Measurements from ENCODE around the gene LRRTM4. TPM values are rescaled to one million over a fixed set of nuclear protein-coding genes. Genes with fewer than 3 reads are reported as not detected.

Gene LRRTM4
- polyA plus RNA-seq, 1 of the 3 experiments (the other 2 are of a cell fraction), result 0.10 TPM

- Histone ChIP-seq H4K20me1 (ENCODE audit: insufficient read depth) (no peaks in the 10 kb centered on the region), H3K9me3 (no peaks in the 10 kb centered on the region), H3K4me3 (ENCODE audit: low read depth in 2 of 2, low read length in 1 of 2) (no peak overlapping the region), H3K27ac (ENCODE audit: low read depth in 2 of 2, low read length in 1 of 2) (no peak overlapping the region), H3K27me3 (ENCODE audit: insufficient read depth) (no peaks in the 10 kb centered on the region), H3K9me2 (no peaks in the 10 kb centered on the region), H2AFZ (ENCODE audit: low read depth) (no peak overlapping the region), H3K9ac (no peak overlapping the region), H3K4me2 (no peak overlapping the region), H3F3A (replicated peaks; ENCODE audit: insufficient read depth) (no peaks in the 10 kb centered on the region), H3K36me3 (replicated peaks in 1 of 2; ENCODE audit: control insufficient read depth in 1 of 2, insufficient read depth in 2 of 2, low read length in 1 of 2) (no peaks in the 10 kb centered on the region), H3K4me1 (ENCODE audit: control insufficient read depth in 1 of 2, insufficient read depth in 2 of 2, low read depth in 1 of 2, low read length in 1 of 2) (no peaks in the 10 kb centered on the region; a peak in 1 of 4 replicates), H3K79me2 (ENCODE audit: insufficient read depth) (no peaks in the 10 kb centered on the region)
- WGBS (ENCODE audit: low lambda C conversion rate), result 19% methylated on average over 5 of the region's 5 CpGs
- DNase-seq, result no peak
- ChIA-PET CTCF (no interaction called here), POLR2A (no interaction called here)
- TF ChIP-seq FOXM1 (IDR thresholded peaks at IDR 0.05; ENCODE audit: low read depth) (no peak), YY1 (IDR thresholded peaks at IDR 0.05; ENCODE audit: low read depth) (no peak), ELF1 (IDR thresholded peaks at IDR 0.05) (no peak), JUND (IDR thresholded peaks at IDR 0.05) (no peak), TAF1 (IDR thresholded peaks at IDR 0.05; ENCODE audit: borderline replicate concordance, low read depth, low read length) (no peak), USF2 (IDR thresholded peaks at IDR 0.05; ENCODE audit: borderline replicate concordance, low read depth, low read length) (no peak), TCF12 (IDR thresholded peaks at IDR 0.05) (no peak), FOSL2 (IDR thresholded peaks at IDR 0.05; ENCODE audit: borderline replicate concordance, low read depth) (no peak), RFX5 (IDR thresholded peaks at IDR 0.05; ENCODE audit: low read length) (no peak), FOXJ3 (CRISPR knock-in tag; IDR thresholded peaks at IDR 0.05) (no peak), RAD21 (IDR thresholded peaks at IDR 0.05; ENCODE audit: low read length) (no peak), EP300 (IDR thresholded peaks at IDR 0.05; ENCODE audit: borderline replicate concordance in 1 of 2, low read depth in 1 of 2, low read length in 1 of 2) (no peak), POLR2AphosphoS5 (IDR thresholded peaks at IDR 0.05; ENCODE audit: low read depth, low read length) (no peak), CHD2 (IDR thresholded peaks at IDR 0.05; ENCODE audit: low read length, partially characterized antibody) (no peak), MEF2A (IDR thresholded peaks at IDR 0.05; ENCODE audit: borderline replicate concordance, low read depth) (no peak), RXRA (IDR thresholded peaks at IDR 0.05; ENCODE audit: borderline replicate concordance, low read depth) (no peak), SMC3 (IDR thresholded peaks at IDR 0.05; ENCODE audit: low read depth, low read length) (no peak)
- TF ChIP-seq, protein P1, sequence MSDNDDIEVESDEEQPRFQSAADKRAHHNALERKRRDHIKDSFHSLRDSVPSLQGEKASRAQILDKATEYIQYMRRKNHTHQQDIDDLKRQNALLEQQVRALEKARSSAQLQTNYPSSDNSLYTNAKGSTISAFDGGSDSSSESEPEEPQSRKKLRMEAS (IDR thresholded peaks at IDR 0.05; ENCODE audit: low read depth), result no peak
- TF ChIP-seq, protein P2, sequence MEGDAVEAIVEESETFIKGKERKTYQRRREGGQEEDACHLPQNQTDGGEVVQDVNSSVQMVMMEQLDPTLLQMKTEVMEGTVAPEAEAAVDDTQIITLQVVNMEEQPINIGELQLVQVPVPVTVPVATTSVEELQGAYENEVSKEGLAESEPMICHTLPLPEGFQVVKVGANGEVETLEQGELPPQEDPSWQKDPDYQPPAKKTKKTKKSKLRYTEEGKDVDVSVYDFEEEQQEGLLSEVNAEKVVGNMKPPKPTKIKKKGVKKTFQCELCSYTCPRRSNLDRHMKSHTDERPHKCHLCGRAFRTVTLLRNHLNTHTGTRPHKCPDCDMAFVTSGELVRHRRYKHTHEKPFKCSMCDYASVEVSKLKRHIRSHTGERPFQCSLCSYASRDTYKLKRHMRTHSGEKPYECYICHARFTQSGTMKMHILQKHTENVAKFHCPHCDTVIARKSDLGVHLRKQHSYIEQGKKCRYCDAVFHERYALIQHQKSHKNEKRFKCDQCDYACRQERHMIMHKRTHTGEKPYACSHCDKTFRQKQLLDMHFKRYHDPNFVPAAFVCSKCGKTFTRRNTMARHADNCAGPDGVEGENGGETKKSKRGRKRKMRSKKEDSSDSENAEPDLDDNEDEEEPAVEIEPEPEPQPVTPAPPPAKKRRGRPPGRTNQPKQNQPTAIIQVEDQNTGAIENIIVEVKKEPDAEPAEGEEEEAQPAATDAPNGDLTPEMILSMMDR (IDR thresholded peaks at IDR 0.05), result no peak
- TF ChIP-seq, protein P3, sequence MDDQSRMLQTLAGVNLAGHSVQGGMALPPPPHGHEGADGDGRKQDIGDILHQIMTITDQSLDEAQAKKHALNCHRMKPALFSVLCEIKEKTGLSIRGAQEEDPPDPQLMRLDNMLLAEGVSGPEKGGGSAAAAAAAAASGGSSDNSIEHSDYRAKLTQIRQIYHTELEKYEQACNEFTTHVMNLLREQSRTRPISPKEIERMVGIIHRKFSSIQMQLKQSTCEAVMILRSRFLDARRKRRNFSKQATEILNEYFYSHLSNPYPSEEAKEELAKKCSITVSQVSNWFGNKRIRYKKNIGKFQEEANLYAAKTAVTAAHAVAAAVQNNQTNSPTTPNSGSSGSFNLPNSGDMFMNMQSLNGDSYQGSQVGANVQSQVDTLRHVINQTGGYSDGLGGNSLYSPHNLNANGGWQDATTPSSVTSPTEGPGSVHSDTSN (IDR thresholded peaks at IDR 0.05), result no peak
Observed at GRCh38 chr2:77314721-77315120, 207.5 kb downstream of the LRRTM4 start.

Data from SK-N-SH (cell line).